HEK293 (cell line): ENCODE measurements around the gene SLC16A13.
"Not testable (repeated sequence)": the region's sequence is repeated elsewhere in the genome, so short reads cannot be mapped to it uniquely, and the experiment has no call there.

Experiments
- CTCF ChIA-PET: fragments of 350-600 bp; formaldehyde crosslinking; extraction: SDS; loops from one replicate; lab custom pipeline; 2021; ENCODE audit warnings: antibody characterized with exemption; lab: Yijun Ruan, JAX
- POLR2A ChIA-PET: fragments of 300-600 bp; formaldehyde crosslinking; extraction: SDS; loops from one replicate; lab custom pipeline; 2020; ENCODE audit warnings: antibody characterized with exemption, inconsistent platforms; lab: Yijun Ruan, JAX
- H3K27ac ChIP-seq: fragments of 200-500 bp; sonication (Bioruptor generic); 2 replicates; pipeline ENCODE4 v1.5.1; 2014; ENCODE audit warnings: low read depth, low read length, control low read depth, inconsistent platforms; ENCODE audit errors: extremely low read depth
- H3K36me3 ChIP-seq, 2 experiments: fragments of 200-500 bp in 1 of 2; sonication (Bioruptor generic) in 1 of 2; 1 replicate in 1 of 2; 2 replicates in 1 of 2; pipeline ENCODE4 v1.5.1; 2014 to 2017; ENCODE audit warnings: inconsistent platforms in 2 of 2, low read length in 2 of 2; ENCODE audit not compliant: control insufficient read depth in 2 of 2, insufficient read depth in 1 of 2
- H3K4me1 ChIP-seq: fragments of 200-500 bp; sonication (Bioruptor generic); 2 replicates; pipeline ENCODE4 v1.5.1; 2014; ENCODE audit warnings: mild to moderate bottlenecking, low read length, inconsistent platforms; ENCODE audit not compliant: control insufficient read depth, insufficient read depth
- H3K4me3 ChIP-seq: 2 replicates; pipeline ENCODE4 v1.5.1; 2011; ENCODE audit warnings: low read depth, mild to moderate bottlenecking, control low read depth, low read length, moderate library complexity
- H3K9me3 ChIP-seq: fragments of 200-500 bp; sonication (Bioruptor generic); 2 replicates; pipeline ENCODE4 v1.5.1; 2014; ENCODE audit warnings: low read depth, low read length, inconsistent platforms; ENCODE audit not compliant: control insufficient read depth, insufficient read depth
- GFI1B ChIP-seq: fragments of 450-650 bp; formaldehyde crosslinking; IDR thresholded peaks from 2 replicates; pipeline ENCODE4 v1.5.1; 2016; ENCODE audit warnings: missing biosample characterization, missing genetic modification characterization
- HOXA7 ChIP-seq: sonication (generic); formaldehyde crosslinking; IDR thresholded peaks from 2 replicates; pipeline ENCODE4 v1.8.1; 2022; ENCODE audit warnings: missing genetic modification reagents, borderline replicate concordance
- KLF17 ChIP-seq: fragments of 450-650 bp; formaldehyde crosslinking; IDR thresholded peaks from 2 replicates; pipeline ENCODE4 v1.5.1; 2016; ENCODE audit warnings: missing biosample characterization, missing genetic modification characterization
- MYNN ChIP-seq: fragments of 450-650 bp; formaldehyde crosslinking; IDR thresholded peaks from 2 replicates; pipeline ENCODE4 v1.5.1; 2016; ENCODE audit warnings: missing biosample characterization, missing genetic modification characterization, borderline replicate concordance
- MZF1 ChIP-seq: fragments of 450-650 bp; formaldehyde crosslinking; IDR thresholded peaks from 2 replicates; pipeline ENCODE4 v1.5.1; 2017; ENCODE audit warnings: missing biosample characterization, missing genetic modification characterization, borderline replicate concordance
- SP2 ChIP-seq: fragments of 450-650 bp; formaldehyde crosslinking; IDR thresholded peaks from 2 replicates; pipeline ENCODE4 v1.5.1; 2016; ENCODE audit warnings: missing biosample characterization, missing genetic modification characterization
- ZBTB20 ChIP-seq: fragments of 450-650 bp; formaldehyde crosslinking; IDR thresholded peaks from 2 replicates; pipeline ENCODE4 v1.5.1; 2016; ENCODE audit warnings: missing biosample characterization, missing genetic modification characterization
- ZBTB49 ChIP-seq: fragments of 450-650 bp; formaldehyde crosslinking; IDR thresholded peaks from 2 replicates; pipeline ENCODE4 v1.5.1; 2016; ENCODE audit warnings: missing biosample characterization, missing genetic modification characterization, low read depth
- ZBTB7A ChIP-seq: fragments of 450-650 bp; formaldehyde crosslinking; IDR thresholded peaks from 2 replicates; pipeline ENCODE4 v1.5.1; 2016; ENCODE audit warnings: low read depth, missing biosample characterization, missing genetic modification characterization
- ZNF155 ChIP-seq: fragments of 450-650 bp; formaldehyde crosslinking; IDR thresholded peaks from 2 replicates; pipeline ENCODE4 v1.5.1; 2016; ENCODE audit warnings: missing biosample characterization, missing genetic modification characterization
- ZNF174 ChIP-seq: fragments of 450-650 bp; formaldehyde crosslinking; IDR thresholded peaks from 2 replicates; pipeline ENCODE4 v1.5.0; 2017; ENCODE audit warnings: missing biosample characterization, mild to moderate bottlenecking, missing genetic modification characterization
- ZNF19 ChIP-seq: fragments of 450-650 bp; formaldehyde crosslinking; IDR thresholded peaks from 2 replicates; pipeline ENCODE4; 2016; ENCODE audit warnings: missing biosample characterization, missing genetic modification characterization, low read depth
- ZNF2 ChIP-seq: fragments of 450-650 bp; formaldehyde crosslinking; IDR thresholded peaks from 2 replicates; pipeline ENCODE4 v1.5.1; 2016; ENCODE audit warnings: missing biosample characterization, missing genetic modification characterization
- ZNF280D ChIP-seq: fragments of 450-650 bp; formaldehyde crosslinking; IDR thresholded peaks from 2 replicates; pipeline ENCODE4 v1.5.1; 2016; ENCODE audit warnings: missing biosample characterization, missing genetic modification characterization
- ZNF292 ChIP-seq: fragments of 450-650 bp; formaldehyde crosslinking; IDR thresholded peaks from 2 replicates; pipeline ENCODE4 v1.5.1; 2016; ENCODE audit warnings: low read depth, missing biosample characterization, missing genetic modification characterization, borderline replicate concordance
- ZNF354C ChIP-seq: fragments of 450-650 bp; formaldehyde crosslinking; IDR thresholded peaks from 2 replicates; pipeline ENCODE4 v1.5.1; 2016; ENCODE audit warnings: missing biosample characterization, missing genetic modification characterization, low read depth, borderline replicate concordance
- ZNF513 ChIP-seq: fragments of 450-650 bp; IDR thresholded peaks from 2 replicates; pipeline ENCODE4 v1.5.1; 2018; ENCODE audit warnings: missing biosample characterization, missing genetic modification characterization
- ZNF561 ChIP-seq: fragments of 450-650 bp; IDR thresholded peaks from 2 replicates; pipeline ENCODE4 v1.5.1; 2018; ENCODE audit warnings: missing biosample characterization, missing genetic modification characterization, borderline replicate concordance
- ZNF621 ChIP-seq: fragments of 450-650 bp; formaldehyde crosslinking; IDR thresholded peaks from 2 replicates; pipeline ENCODE4 v1.5.1; 2017; ENCODE audit warnings: missing biosample characterization, missing genetic modification characterization
- ZNF776 ChIP-seq: fragments of 450-650 bp; formaldehyde crosslinking; IDR thresholded peaks from 2 replicates; pipeline ENCODE4 v1.5.0; 2017; ENCODE audit warnings: missing biosample characterization, missing genetic modification characterization, borderline replicate concordance
- ZNF830 ChIP-seq: fragments of 450-650 bp; IDR thresholded peaks from 2 replicates; pipeline ENCODE4 v1.5.0; 2018; ENCODE audit warnings: missing biosample characterization, missing genetic modification characterization, low read depth, mild to moderate bottlenecking, moderate library complexity
- ZNF843 ChIP-seq: fragments of 450-650 bp; formaldehyde crosslinking; IDR thresholded peaks from 2 replicates; pipeline ENCODE4 v1.5.1; 2016; ENCODE audit warnings: missing biosample characterization, missing genetic modification characterization
- ZSCAN30 ChIP-seq: fragments of 450-650 bp; IDR thresholded peaks from 2 replicates; pipeline ENCODE4 v1.5.1; 2018; ENCODE audit warnings: missing biosample characterization, mild to moderate bottlenecking, missing genetic modification characterization, moderate library complexity

SLC16A13 gene

GRCh38 chr17:6989779-6990178 lies 46.0 kb upstream of the SLC16A13 start (continued):
- TF ChIP-seq ZNF561 (tag by site-specific recombination) (no peak), ZNF2 (tag by site-specific recombination) (no peak), ZNF776 (tag by site-specific recombination) (no peak), ZNF513 (no peak), ZBTB20 (tag by site-specific recombination) (no peak), MYNN (tag by site-specific recombination) (no peak), ZBTB7A (tag by site-specific recombination) (no peak), KLF17 (tag by site-specific recombination) (no peak), ZNF354C (tag by site-specific recombination) (no peak), ZSCAN30 (tag by site-specific recombination) (no peak), ZNF280D (tag by site-specific recombination) (no peak), GFI1B (tag by site-specific recombination) (no peak)

GRCh38 chr17:6993613-6994056 lies 42.2 kb upstream of the SLC16A13 start:
- peaks cover 3 to 19% of the 10 kb centered on the region in 2 experiments; a peak in 2 of 3 replicates for H3K36me3 ChIP-seq
- H3K4me1 ChIP-seq, H3K4me3 ChIP-seq, H3K27ac ChIP-seq, H3K9me3 ChIP-seq: not testable (repeated sequence)
- ChIA-PET POLR2A (interaction anchor here (0.7 to 0.8 kb wide), 2 partner anchors 10 to 11 kb away, joined by 3 read pairs; no protein-coding TSS in a partner anchor), CTCF (interaction anchor here (1.0 to 3.0 kb wide), 5 partner anchors 11 to 150 kb away, joined by 3 to 22 read pairs (median 5); no protein-coding TSS in a partner anchor)

GRCh38 chr17:6994118-6994598 lies 41.7 kb upstream of the SLC16A13 start:
- Histone ChIP-seq H3K36me3 (peaks cover 3 to 24% of the 10 kb centered on the region in 2 experiments; a peak in 2 of 3 replicates), H3K27ac (no peak overlapping the region), H3K4me1 (no peaks in the 10 kb centered on the region), H3K4me3 (no peak overlapping the region), H3K9me3 (no peaks in the 10 kb centered on the region)
- ChIA-PET CTCF (interaction anchor here (1.0 to 3.0 kb wide), 4 partner anchors 10 to 141 kb away, joined by 3 to 22 read pairs (median 4); no protein-coding TSS in a partner anchor), POLR2A (interaction anchor here (0.7 to 0.8 kb wide), 2 partner anchors 9 to 10 kb away, joined by 3 read pairs; no protein-coding TSS in a partner anchor)
- no peak for TF ChIP-seq ZNF843
- TF ChIP-seq ZNF621 (tag by site-specific recombination), result no peak
- TF ChIP-seq HOXA7, result no peak
- TF ChIP-seq ZBTB7A (tag by site-specific recombination), result no peak
- no peak for TF ChIP-seq ZNF19 (tag by site-specific recombination)
- TF ChIP-seq ZBTB49 (tag by site-specific recombination), result no peak
- TF ChIP-seq ZNF292, result no peak
- TF ChIP-seq ZNF174 (tag by site-specific recombination), result no peak
- no peak for TF ChIP-seq ZNF830 (tag by site-specific recombination)
- TF ChIP-seq ZNF155, result no peak
- TF ChIP-seq MZF1 (tag by site-specific recombination), result no peak
- TF ChIP-seq SP2 (tag by site-specific recombination), result no peak
